ENCODE data around the gene COG5. TPM values are rescaled to one million over a fixed set of nuclear protein-coding genes. Genes with fewer than 3 reads are reported as not detected.

Gene COG5
- total and polyA plus RNA-seq, 4 donors, result 4.1 to 27.1 (median 8.4) TPM

DNA sequence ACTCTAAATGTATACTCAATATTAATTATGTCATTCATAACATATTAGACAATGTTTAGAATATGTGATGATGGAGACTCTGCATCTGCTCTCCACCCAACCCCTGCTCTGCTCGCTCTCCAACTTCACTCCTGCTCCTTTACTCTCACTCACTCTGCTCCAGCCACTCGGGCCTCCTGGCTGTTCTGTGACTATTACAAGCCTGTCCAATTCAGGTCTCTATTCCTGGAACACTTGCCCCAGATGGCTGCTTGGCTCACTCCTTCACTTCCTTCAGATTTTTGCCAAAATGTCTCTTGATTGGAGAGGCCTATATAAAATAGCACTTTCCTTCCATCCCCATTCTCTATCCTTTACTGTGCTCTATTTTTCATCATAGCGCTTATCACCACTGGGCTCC lies 310.1 kb downstream of the COG5 start:
- DNase-seq (ENCODE audit: low spot score), result no peak
- H3K9me3 ChIP-seq (ENCODE audit: control insufficient read depth in 4 of 4, low read length in 3 of 4), result no peaks in the 10 kb centered on the region
- H3K4me1 ChIP-seq (ENCODE audit: control insufficient read depth in 4 of 4, insufficient read depth in 4 of 4, low read length in 3 of 4), result no peaks in the 10 kb centered on the region
- peaks cover 0 to 3% (median 0%) of the 10 kb centered on the region in 4 donors for H3K36me3 ChIP-seq (ENCODE audit: control insufficient read depth in 4 of 4, insufficient read depth in 3 of 4, low read depth in 1 of 4, low read length in 3 of 4)
- H3K27me3 ChIP-seq (ENCODE audit: control insufficient read depth in 4 of 4, insufficient read depth in 4 of 4, low read length in 3 of 4), result no peaks in the 10 kb centered on the region
- TF ChIP-seq, protein P1, sequence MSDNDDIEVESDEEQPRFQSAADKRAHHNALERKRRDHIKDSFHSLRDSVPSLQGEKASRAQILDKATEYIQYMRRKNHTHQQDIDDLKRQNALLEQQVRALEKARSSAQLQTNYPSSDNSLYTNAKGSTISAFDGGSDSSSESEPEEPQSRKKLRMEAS (IDR thresholded peaks at IDR 0.05), result no peak
- TF ChIP-seq FOXA1 (IDR thresholded peaks at IDR 0.05) (no peak), YY1 (IDR thresholded peaks at IDR 0.05) (no peak), RXRA (IDR thresholded peaks at IDR 0.05) (no peak), TAF1 (conservative IDR thresholded peaks at IDR 0.05) (no peak), NR2F2 (IDR thresholded peaks at IDR 0.05) (no peak), EGR1 (IDR thresholded peaks at IDR 0.05; ENCODE audit: low read depth in 2 of 2) (no peak), SP1 (IDR thresholded peaks at IDR 0.05) (no peak), GABPA (IDR thresholded peaks at IDR 0.05 in 1 of 2, conservative IDR thresholded peaks at IDR 0.05 in 1 of 2) (no peak)
- TF ChIP-seq, protein P2, sequence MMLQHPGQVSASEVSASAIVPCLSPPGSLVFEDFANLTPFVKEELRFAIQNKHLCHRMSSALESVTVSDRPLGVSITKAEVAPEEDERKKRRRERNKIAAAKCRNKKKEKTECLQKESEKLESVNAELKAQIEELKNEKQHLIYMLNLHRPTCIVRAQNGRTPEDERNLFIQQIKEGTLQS (IDR thresholded peaks at IDR 0.05), result no peak
- TF ChIP-seq, protein P3, sequence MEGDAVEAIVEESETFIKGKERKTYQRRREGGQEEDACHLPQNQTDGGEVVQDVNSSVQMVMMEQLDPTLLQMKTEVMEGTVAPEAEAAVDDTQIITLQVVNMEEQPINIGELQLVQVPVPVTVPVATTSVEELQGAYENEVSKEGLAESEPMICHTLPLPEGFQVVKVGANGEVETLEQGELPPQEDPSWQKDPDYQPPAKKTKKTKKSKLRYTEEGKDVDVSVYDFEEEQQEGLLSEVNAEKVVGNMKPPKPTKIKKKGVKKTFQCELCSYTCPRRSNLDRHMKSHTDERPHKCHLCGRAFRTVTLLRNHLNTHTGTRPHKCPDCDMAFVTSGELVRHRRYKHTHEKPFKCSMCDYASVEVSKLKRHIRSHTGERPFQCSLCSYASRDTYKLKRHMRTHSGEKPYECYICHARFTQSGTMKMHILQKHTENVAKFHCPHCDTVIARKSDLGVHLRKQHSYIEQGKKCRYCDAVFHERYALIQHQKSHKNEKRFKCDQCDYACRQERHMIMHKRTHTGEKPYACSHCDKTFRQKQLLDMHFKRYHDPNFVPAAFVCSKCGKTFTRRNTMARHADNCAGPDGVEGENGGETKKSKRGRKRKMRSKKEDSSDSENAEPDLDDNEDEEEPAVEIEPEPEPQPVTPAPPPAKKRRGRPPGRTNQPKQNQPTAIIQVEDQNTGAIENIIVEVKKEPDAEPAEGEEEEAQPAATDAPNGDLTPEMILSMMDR (IDR thresholded peaks at IDR 0.05; ENCODE audit: low read depth, low read length, missing input control), result no peak
- TF ChIP-seq, protein P4, sequence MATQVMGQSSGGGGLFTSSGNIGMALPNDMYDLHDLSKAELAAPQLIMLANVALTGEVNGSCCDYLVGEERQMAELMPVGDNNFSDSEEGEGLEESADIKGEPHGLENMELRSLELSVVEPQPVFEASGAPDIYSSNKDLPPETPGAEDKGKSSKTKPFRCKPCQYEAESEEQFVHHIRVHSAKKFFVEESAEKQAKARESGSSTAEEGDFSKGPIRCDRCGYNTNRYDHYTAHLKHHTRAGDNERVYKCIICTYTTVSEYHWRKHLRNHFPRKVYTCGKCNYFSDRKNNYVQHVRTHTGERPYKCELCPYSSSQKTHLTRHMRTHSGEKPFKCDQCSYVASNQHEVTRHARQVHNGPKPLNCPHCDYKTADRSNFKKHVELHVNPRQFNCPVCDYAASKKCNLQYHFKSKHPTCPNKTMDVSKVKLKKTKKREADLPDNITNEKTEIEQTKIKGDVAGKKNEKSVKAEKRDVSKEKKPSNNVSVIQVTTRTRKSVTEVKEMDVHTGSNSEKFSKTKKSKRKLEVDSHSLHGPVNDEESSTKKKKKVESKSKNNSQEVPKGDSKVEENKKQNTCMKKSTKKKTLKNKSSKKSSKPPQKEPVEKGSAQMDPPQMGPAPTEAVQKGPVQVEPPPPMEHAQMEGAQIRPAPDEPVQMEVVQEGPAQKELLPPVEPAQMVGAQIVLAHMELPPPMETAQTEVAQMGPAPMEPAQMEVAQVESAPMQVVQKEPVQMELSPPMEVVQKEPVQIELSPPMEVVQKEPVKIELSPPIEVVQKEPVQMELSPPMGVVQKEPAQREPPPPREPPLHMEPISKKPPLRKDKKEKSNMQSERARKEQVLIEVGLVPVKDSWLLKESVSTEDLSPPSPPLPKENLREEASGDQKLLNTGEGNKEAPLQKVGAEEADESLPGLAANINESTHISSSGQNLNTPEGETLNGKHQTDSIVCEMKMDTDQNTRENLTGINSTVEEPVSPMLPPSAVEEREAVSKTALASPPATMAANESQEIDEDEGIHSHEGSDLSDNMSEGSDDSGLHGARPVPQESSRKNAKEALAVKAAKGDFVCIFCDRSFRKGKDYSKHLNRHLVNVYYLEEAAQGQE (IDR thresholded peaks at IDR 0.05), result no peak
- TF ChIP-seq, protein P5, sequence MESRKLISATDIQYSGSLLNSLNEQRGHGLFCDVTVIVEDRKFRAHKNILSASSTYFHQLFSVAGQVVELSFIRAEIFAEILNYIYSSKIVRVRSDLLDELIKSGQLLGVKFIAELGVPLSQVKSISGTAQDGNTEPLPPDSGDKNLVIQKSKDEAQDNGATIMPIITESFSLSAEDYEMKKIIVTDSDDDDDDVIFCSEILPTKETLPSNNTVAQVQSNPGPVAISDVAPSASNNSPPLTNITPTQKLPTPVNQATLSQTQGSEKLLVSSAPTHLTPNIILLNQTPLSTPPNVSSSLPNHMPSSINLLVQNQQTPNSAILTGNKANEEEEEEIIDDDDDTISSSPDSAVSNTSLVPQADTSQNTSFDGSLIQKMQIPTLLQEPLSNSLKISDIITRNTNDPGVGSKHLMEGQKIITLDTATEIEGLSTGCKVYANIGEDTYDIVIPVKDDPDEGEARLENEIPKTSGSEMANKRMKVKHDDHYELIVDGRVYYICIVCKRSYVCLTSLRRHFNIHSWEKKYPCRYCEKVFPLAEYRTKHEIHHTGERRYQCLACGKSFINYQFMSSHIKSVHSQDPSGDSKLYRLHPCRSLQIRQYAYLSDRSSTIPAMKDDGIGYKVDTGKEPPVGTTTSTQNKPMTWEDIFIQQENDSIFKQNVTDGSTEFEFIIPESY (IDR thresholded peaks at IDR 0.05), result no peak
- H3K4me3 ChIP-seq (ENCODE audit: low read depth in 1 of 3, low read length in 3 of 3), result no peak overlapping the region
- H3K27ac ChIP-seq (ENCODE audit: low read depth in 1 of 2, low read length in 2 of 2), result no peak overlapping the region
- 96% methylated on average over 3 of the region's 3 CpGs for WGBS
- H3K9ac ChIP-seq (ENCODE audit: low read depth in 1 of 2, low read length in 2 of 2), result no peak overlapping the region

DNA sequence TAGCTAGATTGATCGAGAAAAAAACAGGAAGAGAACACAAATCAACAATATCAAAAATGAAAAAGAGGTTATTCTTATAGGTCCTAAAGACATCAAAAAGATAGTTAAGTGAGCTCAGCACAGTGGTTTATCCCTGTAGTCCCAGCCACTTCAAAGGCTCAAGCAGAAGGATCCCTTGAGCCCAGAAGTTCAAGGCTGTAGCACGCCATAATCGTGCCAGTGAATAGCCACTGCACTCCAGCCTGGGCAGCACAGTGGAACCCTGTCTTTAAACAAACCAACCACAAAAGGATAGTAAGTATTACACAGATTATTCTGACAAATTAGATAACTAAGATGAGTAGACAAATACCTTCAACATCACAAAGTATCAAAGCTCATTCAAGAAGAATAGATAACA lies 311.8 kb downstream of the COG5 start:
- Histone ChIP-seq H3K4me1 (ENCODE audit: control insufficient read depth in 4 of 4, insufficient read depth in 4 of 4, low read length in 3 of 4) (no peaks in the 10 kb centered on the region), H3K9ac (ENCODE audit: low read depth in 1 of 2, low read length in 2 of 2) (no peak overlapping the region), H3K9me3 (ENCODE audit: control insufficient read depth in 4 of 4, low read length in 3 of 4) (no peaks in the 10 kb centered on the region), H3K27me3 (ENCODE audit: control insufficient read depth in 4 of 4, insufficient read depth in 4 of 4, low read length in 3 of 4) (no peaks in the 10 kb centered on the region), H3K4me3 (ENCODE audit: low read depth in 1 of 3, low read length in 3 of 3) (no peak overlapping the region), H3K27ac (ENCODE audit: low read depth in 1 of 2, low read length in 2 of 2) (no peak overlapping the region), H3K36me3 (ENCODE audit: control insufficient read depth in 4 of 4, insufficient read depth in 3 of 4, low read depth in 1 of 4, low read length in 3 of 4) (peaks cover 0 to 4% (median 3%) of the 10 kb centered on the region in 4 donors)
- 97% methylated on average over 3 of the region's 3 CpGs for WGBS
- no peak for DNase-seq (ENCODE audit: low spot score)
- no peak for TF ChIP-seq GABPA (IDR thresholded peaks at IDR 0.05 in 1 of 2, conservative IDR thresholded peaks at IDR 0.05 in 1 of 2)
- TF ChIP-seq, protein P4 (IDR thresholded peaks at IDR 0.05), result no peak
